ENCODE data around the gene SUPT3H. TPM values are rescaled to one million over a fixed set of nuclear protein-coding genes. Genes with fewer than 3 reads are reported as not detected.

The SUPT3H gene
- total and polyA plus RNA-seq, 2 of the 8 experiments (the other 6 are each of a cell fraction or from before 2014, with no cell fraction given): 18.8 to 23.0 TPM

- TF ChIP-seq MAFK (IDR thresholded peaks at IDR 0.05; ENCODE audit: low read depth, low read length) (no peak), CTBP2 (IDR thresholded peaks at IDR 0.05; ENCODE audit: borderline replicate concordance, insufficient read depth, insufficient read length, low read length) (no peak)
These were observed 26.7 kb downstream of the SUPT3H start (continued) for GRCh38 chr6:45351076-45351475.
